Body of pancreas (tissue), 4 donors: Measurements from ENCODE around the gene APLP1. TPM values are rescaled to one million over a fixed set of nuclear protein-coding genes. Genes with fewer than 3 reads are reported as not detected.
"Not testable (repeated sequence)": the region's sequence is repeated elsewhere in the genome, so short reads cannot be mapped to it uniquely, and the experiment has no call there.

Experiments used
- ATAC-seq: fragments of 150-250 bp; one replicate; pipeline ENCODE4 v1.9.1; 2016
- DNase-seq, 4 donors: peaks; one replicate each; pipeline ENCODE4 v3.0.0-alpha.2; 2019
- H3K27ac ChIP-seq, 4 donors: fragments of 200-600 bp; sonication (generic); 1 replicate in 3 of 4; 2 replicates in 1 of 4; pipeline versions ENCODE4 v1.5.1 to v1.6.1; 2016 to 2019; ENCODE audit warnings: mild to moderate bottlenecking in 1 of 4, mixed read lengths in 1 of 4, moderate library complexity in 1 of 4
- H3K27me3 ChIP-seq, 2 donors: fragments of 200-600 bp; sonication (generic); one replicate each; pipeline ENCODE4 v1.6.0; 2016; ENCODE audit warnings: mild to moderate bottlenecking in 1 of 2
- H3K36me3 ChIP-seq, 2 donors: fragments of 200-600 bp; sonication (generic); replicated peaks in 1 of 2; 2 replicates each; pipeline ENCODE4 v1.5.1; 2016; ENCODE audit warnings: low read depth in 2 of 2; ENCODE audit not compliant: insufficient read depth in 1 of 2
- H3K4me1 ChIP-seq: fragments of 200-600 bp; sonication (generic); one replicate; pipeline ENCODE4 v1.6.0; 2016
- H3K4me3 ChIP-seq, 2 donors: fragments of 200-600 bp; sonication (generic); 1 replicate in 1 of 2; 2 replicates in 1 of 2; pipeline ENCODE4 v1.5.1; 2016 to 2019
- H3K9me3 ChIP-seq, 3 donors: fragments of 200-600 bp; sonication (generic); 1 replicate in 2 of 3; 2 replicates in 1 of 3; pipeline ENCODE4 v1.5.1; 2016
- CTCF ChIP-seq, 7 experiments: fragments of 450-650 bp in 4 of 7; fragments of 200-600 bp in 3 of 7; sonication (generic) in 3 of 7; IDR thresholded peaks; one replicate each; pipeline ENCODE4 v1.5.1; 2016 to 2019; ENCODE audit warnings: antibody characterized with exemption in 7 of 7
- POLR2A ChIP-seq, 3 donors: fragments of 450-650 bp; IDR thresholded peaks; one replicate each; pipeline ENCODE4 v1.6.1; 2016; ENCODE audit warnings: antibody characterized with exemption in 3 of 3, mild to moderate bottlenecking in 2 of 3
- WGBS, 2 donors: methylation state at CpG; one replicate each; pipeline ENCODE4 v1.1.5; 2017; 5-methylcytosine and 5-hydroxymethylcytosine counted together
- intact Hi-C: fragments of 100-400 bp; cut with DNase I; formaldehyde crosslinking; loops from one replicate; pipeline ENCODE4 v1.15.1; 2023
- total RNA-seq, 2 donors: library from RNA; depleted of rRNA; stranded (reverse); fragments of >200 nt; gene quantifications; one replicate each; pipeline ENCODE4 v1.1.0, GENCODE V29; 2016

The APLP1 gene
- total RNA-seq, 2 donors from 2014 or later = 40.9 to 47.0 TPM

- DNase-seq = no peak
- Histone ChIP-seq H3K4me3 (no peak overlapping the region), H3K36me3 (peaks cover 4 to 12% of the 10 kb centered on the region in 2 donors), H3K9me3 (no peaks in the 10 kb centered on the region), H3K4me1 (no peaks in the 10 kb centered on the region), H3K27ac (no peak overlapping the region), H3K27me3 (no peaks in the 10 kb centered on the region)
- WGBS, 2 donors = 85 to 95% methylated on average over 5 of the region's 5 CpGs
- no peak for ATAC-seq
- TF ChIP-seq CTCF (IDR thresholded peaks at IDR 0.05) (no peak), POLR2A (IDR thresholded peaks at IDR 0.05) (no peak)
- intact Hi-C loops = loop anchor here (5.0 kb wide), 1 partner anchor 40 kb away; no protein-coding TSS in a partner anchor
These were observed 18.8 kb downstream of the APLP1 start for GRCh38 chr19:35887197-35887596.

- DNase-seq = no peak
- Histone ChIP-seq H3K4me3 (no peak overlapping the region), H3K9me3 (no peaks in the 10 kb centered on the region), H3K36me3 (peaks cover 4 to 12% of the 10 kb centered on the region in 2 donors), H3K27me3 (no peaks in the 10 kb centered on the region), H3K27ac (no peak overlapping the region), H3K4me1 (no peaks in the 10 kb centered on the region)
- intact Hi-C loops = loop anchor here (5.0 kb wide), 1 partner anchor 39 kb away; no protein-coding TSS in a partner anchor
- TF ChIP-seq POLR2A (IDR thresholded peaks at IDR 0.05) (no peak), CTCF (IDR thresholded peaks at IDR 0.05) (no peak)
- no peak for ATAC-seq
- WGBS, 2 donors = 89 to 92% methylated on average over 9 of the region's 9 CpGs
These were observed 20.0 kb downstream of the APLP1 start for GRCh38 chr19:35888398-35888797.

- H3K36me3 ChIP-seq = peaks cover 4 to 12% of the 10 kb centered on the region in 2 donors
- ATAC-seq = no peak
These were observed 21.2 kb downstream of the APLP1 start for GRCh38 chr19:35889370-35890112.

GRCh38 chr19:35890113-35890650 is 21.8 kb downstream of the APLP1 start:
- no peak for ATAC-seq
- Histone ChIP-seq H3K4me1 (no peaks in the 10 kb centered on the region), H3K9me3 (no peaks in the 10 kb centered on the region), H3K27ac (no peak overlapping the region), H3K27me3 (no peaks in the 10 kb centered on the region), H3K4me3 (no peak overlapping the region), H3K36me3 (peaks cover 4 to 12% of the 10 kb centered on the region in 2 donors)
- no peak for DNase-seq
- intact Hi-C loops = no loop called here
- TF ChIP-seq POLR2A (IDR thresholded peaks at IDR 0.05) = no peak
- TF ChIP-seq CTCF (IDR thresholded peaks at IDR 0.05) = no peak
- WGBS, 2 donors = 87 to 90% methylated on average over 9 to 10 of the region's 13 CpGs

More at GRCh38 chr19:35889370-35890112, 21.2 kb downstream of the APLP1 start:
- Histone ChIP-seq H3K27me3 (no peaks in the 10 kb centered on the region), H3K4me1 (no peaks in the 10 kb centered on the region), H3K9me3 (no peaks in the 10 kb centered on the region), H3K27ac (no peak overlapping the region), H3K4me3 (no peak overlapping the region)
- no peak for DNase-seq
- TF ChIP-seq CTCF (IDR thresholded peaks at IDR 0.05) (no peak), POLR2A (IDR thresholded peaks at IDR 0.05) (no peak)
- intact Hi-C loops = loop anchor here (5.0 kb wide), 1 partner anchor 38 kb away; no protein-coding TSS in a partner anchor
- WGBS, 2 donors = 96% methylated on average over 17 to 18 of the region's 18 CpGs

- intact Hi-C loops, DNase-seq, ATAC-seq, H3K27me3 ChIP-seq, H3K4me3 ChIP-seq, H3K4me1 ChIP-seq, H3K27ac ChIP-seq, H3K9me3 ChIP-seq: not testable (repeated sequence)
- peaks cover 6 to 12% of the 10 kb centered on the region in 2 donors for H3K36me3 ChIP-seq
- 91 to 95% methylated on average over 3 of the region's 3 CpGs for WGBS, 2 donors
These were observed 23.4 kb downstream of the APLP1 start for GRCh38 chr19:35891819-35892218.
